NCI-H2107 treated with DMSO at 0.1 percent for 48 hours (cell line): Measurements from ENCODE around the gene PRRT1.

Experiments used
- DNase-seq: peaks from one replicate; lab custom pipeline; 2025; ENCODE audit not compliant: unreplicated experiment; lab: John Stamatoyannopoulos, UW

The PRRT1 gene

GRCh38 chr6:32127717-32128592 is 23.8 kb downstream of the PRRT1 start, which contains the start of gene ATF6B:
TSS of gene ATF6B (minus strand) at chr6:32128246. CDS start at chr6:32128207, 39 bp downstream.
- peak; percentile 93 for DNase-seq

GRCh38 chr6:32127409-32127716 is 24.4 kb downstream of the PRRT1 start:
- no peak for DNase-seq

- DNase-seq, result no peak
Observed at GRCh38 chr6:32126880-32127279, 24.9 kb downstream of the PRRT1 start.

DNA sequence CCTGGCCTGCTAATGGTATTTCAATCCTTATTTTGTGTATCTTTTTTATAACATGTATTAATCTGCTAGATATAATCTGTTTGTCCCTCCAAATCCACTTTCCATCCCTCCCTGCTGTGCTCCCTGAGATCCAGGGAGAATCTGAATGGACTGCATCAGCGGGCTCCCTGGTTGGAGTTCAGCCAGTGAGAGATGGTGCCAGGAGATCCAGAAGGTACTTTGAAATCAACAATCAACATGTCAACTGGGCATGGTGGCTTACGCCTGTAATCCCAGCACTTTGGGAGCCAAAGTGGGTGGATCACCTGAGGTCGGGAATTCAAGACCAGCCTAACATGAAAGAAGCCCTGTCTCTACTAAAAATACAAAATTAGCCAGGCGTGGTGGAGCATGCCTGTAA is 28.1 kb downstream of the PRRT1 start:
- no peak for DNase-seq

DNA sequence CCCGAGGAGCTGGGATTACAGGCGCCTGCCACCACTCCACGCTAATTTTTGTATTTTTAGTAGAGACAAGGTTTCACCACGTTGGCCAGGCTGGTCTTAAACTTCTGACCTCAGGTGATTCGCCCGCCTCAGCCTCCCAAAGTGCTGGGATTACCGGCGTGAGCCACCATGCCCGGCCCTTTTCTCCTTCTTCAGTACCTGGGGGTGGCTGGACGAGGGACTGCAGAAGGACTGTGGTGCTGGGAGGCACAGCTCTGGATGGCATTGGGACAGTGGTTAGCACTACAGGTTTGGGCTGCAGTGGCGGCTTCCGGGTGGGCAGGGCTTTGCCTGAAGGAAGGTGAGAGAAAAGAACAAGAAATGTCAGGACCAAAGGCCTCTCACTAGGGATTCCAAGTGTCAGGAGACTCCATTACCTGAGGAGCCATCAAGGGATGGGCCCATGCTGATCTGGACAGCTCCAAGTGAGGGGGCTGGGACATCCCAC is 31.1 kb downstream of the PRRT1 start:
- no peak for DNase-seq

DNA sequence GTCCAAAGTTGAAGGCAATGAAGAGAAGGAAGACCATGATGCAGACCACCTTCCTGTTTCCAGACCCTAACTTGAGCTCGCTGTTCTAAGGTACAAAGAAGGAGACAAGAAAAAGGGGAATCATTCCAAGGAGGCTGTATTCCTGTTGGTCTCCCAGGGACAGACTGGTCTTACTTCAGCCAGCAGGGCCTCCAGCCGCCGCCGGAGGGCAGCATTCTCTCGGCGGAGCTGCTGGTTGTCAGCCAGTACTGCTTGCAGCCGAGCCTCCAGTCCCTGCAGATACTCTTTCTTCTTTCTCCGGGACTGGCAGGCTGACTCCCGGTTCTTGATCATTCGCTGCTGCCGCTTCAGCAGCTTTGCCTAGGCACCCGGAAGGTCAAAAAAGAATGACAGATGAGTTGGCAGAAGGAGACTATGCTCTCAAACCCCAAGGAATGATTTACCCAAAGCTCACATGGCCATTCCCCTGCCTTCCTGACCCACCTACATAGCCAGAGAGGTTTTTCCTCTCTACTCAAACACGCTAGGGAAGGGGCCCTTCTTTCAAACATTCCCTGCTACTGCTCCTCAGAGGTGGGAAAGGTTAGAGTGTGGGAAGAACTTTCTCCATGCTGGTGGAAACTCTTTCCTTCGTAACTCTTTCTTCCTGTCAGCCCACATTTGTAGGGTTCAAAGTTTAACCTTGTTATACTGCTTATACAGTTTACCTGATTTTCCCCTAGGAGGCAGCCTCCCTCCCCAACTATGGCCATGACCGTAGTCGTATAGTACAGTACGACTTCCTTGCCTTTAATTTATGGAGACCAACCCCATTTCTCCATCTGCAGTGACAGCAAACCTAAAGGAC is 32.7 kb downstream of the PRRT1 start:
- peak; percentile 10 for DNase-seq

GRCh38 chr6:32117461-32117860 is 34.3 kb downstream of the PRRT1 start:
- DNase-seq, result no peak

DNA sequence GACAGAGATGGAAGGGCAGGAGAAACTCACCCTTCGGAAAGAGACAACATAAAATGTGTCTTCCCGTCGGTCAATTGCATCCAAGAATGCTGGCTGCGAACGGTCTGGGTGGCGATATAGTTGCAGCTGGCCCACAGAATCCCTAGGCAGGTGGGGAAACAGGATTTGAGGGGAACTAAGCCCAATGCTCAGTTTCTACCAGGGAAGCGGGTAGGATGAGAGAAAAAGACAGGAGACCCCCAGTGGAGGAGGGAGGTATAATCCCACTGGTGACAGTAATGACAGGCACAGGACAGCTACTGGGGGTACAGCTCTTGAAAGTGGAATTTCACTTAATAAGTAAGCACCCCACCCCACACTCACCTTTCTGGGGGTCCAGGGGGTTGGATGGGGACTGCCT is 35.1 kb downstream of the PRRT1 start:
- DNase-seq, result no peak

- DNase-seq, result no peak
Observed at GRCh38 chr6:32115623-32116022, 36.1 kb downstream of the PRRT1 start.

GRCh38 chr6:32114796-32115195 is 36.9 kb downstream of the PRRT1 start:
- DNase-seq, result no peak

DNA sequence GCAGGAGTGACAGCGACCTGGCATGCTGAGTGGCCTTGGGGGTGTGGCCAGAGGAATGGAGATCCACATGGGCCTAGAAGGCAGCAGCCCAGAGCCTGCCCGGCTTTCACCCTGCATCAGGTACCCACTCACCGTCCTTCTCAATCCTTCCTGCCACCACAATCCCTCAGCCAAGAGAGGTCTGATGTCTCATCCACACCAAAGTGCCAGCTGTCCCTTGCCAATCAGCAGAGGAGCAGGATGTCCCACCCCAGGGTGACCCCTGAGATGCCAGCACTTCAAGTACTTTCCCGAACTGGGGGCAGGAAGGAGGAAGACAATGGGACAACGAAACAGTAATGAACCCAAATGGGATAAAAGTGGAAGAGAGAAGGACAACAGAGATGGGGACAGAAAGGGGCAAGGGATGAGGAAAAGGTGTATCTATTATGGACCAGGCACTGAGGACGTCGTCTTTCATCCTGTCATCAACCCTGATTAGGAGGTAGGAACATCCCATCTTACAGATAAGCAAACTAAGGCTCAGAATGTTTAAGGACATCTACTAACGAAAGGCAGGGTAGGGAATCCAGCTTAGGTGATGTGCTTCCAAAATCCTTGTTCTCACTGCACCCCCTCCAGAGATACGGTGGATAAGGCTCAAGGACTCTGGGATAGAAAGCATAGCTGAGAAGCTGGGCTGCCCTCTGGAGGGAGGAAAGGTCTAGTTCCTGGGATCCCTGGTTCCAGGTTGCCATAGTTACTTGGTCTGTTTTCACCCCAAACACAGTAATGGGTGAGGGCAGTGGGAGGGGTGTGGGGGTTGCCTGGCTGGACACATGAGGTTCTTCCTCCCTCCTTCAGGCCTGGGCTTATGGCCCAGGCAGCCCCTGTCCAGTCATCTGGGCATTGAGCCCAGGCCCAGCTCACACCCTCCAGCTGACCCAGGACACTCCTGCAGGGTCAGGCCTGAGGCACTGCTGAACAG is 38.1 kb downstream of the PRRT1 start:
- no peak for DNase-seq

GRCh38 chr6:32112431-32112980 is 39.2 kb downstream of the PRRT1 start:
- DNase-seq, result no peak

DNA sequence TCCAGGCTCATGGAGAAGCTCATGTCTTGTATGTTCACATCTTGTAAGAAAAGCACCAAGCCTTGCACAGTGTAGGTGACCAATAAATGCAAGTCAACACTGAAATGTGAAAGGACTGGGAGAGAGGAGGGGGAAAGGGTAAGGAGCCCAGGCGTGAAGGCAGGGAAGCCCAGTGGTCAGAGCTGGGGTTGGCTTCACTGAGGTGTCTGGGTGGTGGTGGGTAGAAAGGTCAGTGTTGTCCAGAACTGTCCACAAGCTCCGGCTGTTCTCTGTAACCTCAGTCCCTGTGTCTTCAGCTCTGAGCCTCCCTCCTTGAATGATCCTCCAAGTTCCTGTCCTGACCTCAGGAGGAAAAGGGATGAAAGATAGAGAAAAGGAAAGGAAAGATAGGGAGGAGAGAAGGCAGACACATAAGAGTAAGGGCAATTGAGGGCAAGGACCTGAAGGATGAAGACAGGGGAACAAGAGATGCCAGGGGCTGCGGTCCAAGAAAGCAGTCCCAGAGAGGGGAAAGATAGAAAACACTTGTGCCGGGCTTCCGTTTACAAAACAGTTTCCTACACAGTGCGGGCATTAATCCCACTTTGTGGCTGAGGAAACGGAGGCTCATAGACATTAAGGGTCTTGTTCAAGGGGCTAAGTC is 40.2 kb downstream of the PRRT1 start:
- DNase-seq, result no peak

DNA sequence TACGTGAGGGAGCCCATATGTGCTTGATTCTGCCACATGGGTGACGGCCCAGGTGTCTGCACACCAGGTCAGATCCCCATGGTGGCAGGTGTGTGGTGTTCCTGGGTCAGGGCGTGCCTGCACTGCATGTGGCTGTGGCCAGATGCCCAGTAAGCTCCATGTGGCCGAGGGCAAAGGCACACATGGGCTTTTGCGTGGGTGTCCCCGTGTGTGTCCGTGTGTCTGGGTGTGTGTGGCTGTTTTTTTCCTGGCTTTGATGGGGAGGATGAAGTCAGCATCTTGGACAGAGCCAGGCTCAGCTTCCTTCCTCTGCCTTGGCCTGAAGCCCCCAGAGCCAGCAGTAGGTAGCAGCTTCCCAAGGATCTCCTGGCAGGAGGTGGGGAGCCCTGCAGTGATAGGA is 41.1 kb downstream of the PRRT1 start:
- DNase-seq, result no peak

DNA sequence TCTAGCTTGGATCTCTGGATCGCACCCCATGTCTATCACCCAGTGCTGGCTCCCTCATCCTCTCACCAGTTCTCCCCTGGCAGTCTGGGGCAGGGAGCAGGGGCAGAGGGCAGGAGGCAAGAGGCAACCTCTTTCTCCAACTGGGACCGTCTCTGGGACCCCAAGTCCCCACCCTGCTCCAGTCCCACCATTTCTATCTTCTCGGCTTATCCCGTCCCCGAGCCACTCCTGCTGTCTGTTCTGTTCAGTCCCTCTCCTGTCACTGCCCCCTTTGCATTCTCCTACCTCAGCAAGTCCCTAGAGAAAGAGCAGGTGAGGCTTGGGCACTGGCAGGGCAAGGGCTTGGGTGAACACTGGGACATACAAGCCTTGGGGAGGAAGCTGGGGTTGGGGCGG is 42.0 kb downstream of the PRRT1 start:
- no peak for DNase-seq

- DNase-seq, result no peak
Observed at GRCh38 chr6:32109114-32109764, 42.5 kb downstream of the PRRT1 start, which contains the start of gene TNXB. TSS of gene TNXB (minus strand) at chr6:32109338. CDS start at chr6:32098198, 11,140 bp downstream.

- no peak for DNase-seq
Observed at GRCh38 chr6:32108727-32109113, 43.0 kb downstream of the PRRT1 start.

DNA sequence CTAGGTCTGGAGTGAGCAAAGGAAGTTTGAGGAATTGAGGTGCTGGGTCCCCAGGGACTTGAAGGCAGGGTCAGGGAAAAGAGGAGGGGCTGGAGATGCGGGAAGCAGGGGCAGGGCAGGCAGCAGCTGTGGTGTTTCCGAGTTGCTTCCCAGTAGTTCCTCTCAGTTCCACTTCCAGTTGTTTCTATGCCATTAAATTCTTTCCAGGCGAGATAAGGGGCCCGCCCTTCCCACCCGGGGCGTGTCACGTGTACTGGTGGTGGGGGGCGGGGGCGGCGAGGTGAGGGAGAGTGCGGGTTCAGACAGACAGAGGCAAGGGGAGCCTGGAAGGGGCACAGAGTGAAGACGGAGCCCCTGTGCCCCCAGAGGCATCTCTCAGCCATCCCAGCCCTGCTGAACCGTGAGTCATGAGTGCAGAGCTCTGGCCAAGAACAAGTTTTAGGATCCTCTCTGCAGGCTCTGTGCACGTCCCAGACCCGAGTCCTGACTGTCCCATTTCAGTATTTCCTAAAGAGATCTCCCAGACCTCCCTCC is 43.6 kb downstream of the PRRT1 start:
- DNase-seq, result no peak

GRCh38 chr6:32107406-32107805 is 44.3 kb downstream of the PRRT1 start:
- no peak for DNase-seq
